Hematopoietic multipotent progenitor cell treated with erythropoietin and hydrocortisone succinate and interleukin-3 and kit ligand, for 17 days (in vitro differentiated cells): ENCODE results near the gene NUP210.
"Not testable (repeated sequence)": the region's sequence is repeated elsewhere in the genome, so short reads cannot be mapped to it uniquely, and the experiment has no call there.

Experiments
- DNase-seq: peaks from one replicate; pipeline ENCODE4 v3.0.0-alpha.2; 2015; ENCODE audit warnings: low spot score

Gene NUP210

GRCh38 chr3:13406190-13406589 is 13.9 kb downstream of the NUP210 start:
- no peak for DNase-seq

GRCh38 chr3:13405614-13406013 is 14.5 kb downstream of the NUP210 start:
- DNase-seq = no peak

GRCh38 chr3:13404626-13405452 is 15.3 kb downstream of the NUP210 start:
- DNase-seq = peak; percentile 46

GRCh38 chr3:13403847-13404246 is 16.3 kb downstream of the NUP210 start:
- no peak for DNase-seq

GRCh38 chr3:13403213-13403819 is 16.8 kb downstream of the NUP210 start:
- DNase-seq = no peak

GRCh38 chr3:13401149-13401548 is 19.0 kb downstream of the NUP210 start:
- DNase-seq = no peak

- DNase-seq = no peak
These were observed 19.9 kb downstream of the NUP210 start for GRCh38 chr3:13400114-13400673.

GRCh38 chr3:13399603-13400002 is 20.5 kb downstream of the NUP210 start:
- DNase-seq = no peak

- no peak for DNase-seq
These were observed 22.8 kb downstream of the NUP210 start for GRCh38 chr3:13397316-13397715.

GRCh38 chr3:13394363-13394762 is 25.8 kb downstream of the NUP210 start:
- no peak for DNase-seq

- no peak for DNase-seq
These were observed 26.4 kb downstream of the NUP210 start for GRCh38 chr3:13393427-13394360.

- DNase-seq = peak; percentile 59
These were observed 28.8 kb downstream of the NUP210 start for GRCh38 chr3:13391308-13391707.

GRCh38 chr3:13389378-13389777 is 30.7 kb downstream of the NUP210 start:
- DNase-seq = no peak

- no peak for DNase-seq
These were observed 31.3 kb downstream of the NUP210 start for GRCh38 chr3:13388816-13389215.

GRCh38 chr3:13385373-13385965 is 34.7 kb downstream of the NUP210 start:
- DNase-seq = no peak

GRCh38 chr3:13380971-13381370 is 39.2 kb downstream of the NUP210 start:
- no peak for DNase-seq

GRCh38 chr3:13379201-13379830 is 40.8 kb downstream of the NUP210 start:
- DNase-seq = no peak

GRCh38 chr3:13378155-13378554 is 42.0 kb downstream of the NUP210 start:
- no peak for DNase-seq

- DNase-seq = not testable (repeated sequence)
These were observed 42.4 kb downstream of the NUP210 start for GRCh38 chr3:13377741-13378140.

- no peak for DNase-seq
These were observed 43.1 kb downstream of the NUP210 start for GRCh38 chr3:13377021-13377420.

GRCh38 chr3:13376091-13376490 is 44.0 kb downstream of the NUP210 start:
- DNase-seq = no peak
